Fibroblast of mammary gland (primary cell): ENCODE results near the gene TCF19.

Experiments used
- DNase-seq: peaks from one replicate; pipeline ENCODE4 v3.0.0-alpha.2; 2010; ENCODE audit warnings: low read depth
- H3K4me3 ChIP-seq: 2 replicates; pipeline ENCODE4 v1.5.1; 2011; ENCODE audit warnings: low read depth, mild to moderate bottlenecking, low read length, moderate library complexity; ENCODE audit not compliant: control insufficient read depth
- TF ChIP-seq, protein P1 (sequence below): conservative IDR thresholded peaks from 2 replicates; pipeline ENCODE4 v1.5.1; 2011; ENCODE audit warnings: low read depth, low read length, inconsistent platforms; ENCODE audit not compliant: control insufficient read depth, insufficient read depth

The TCF19 gene

DNA sequence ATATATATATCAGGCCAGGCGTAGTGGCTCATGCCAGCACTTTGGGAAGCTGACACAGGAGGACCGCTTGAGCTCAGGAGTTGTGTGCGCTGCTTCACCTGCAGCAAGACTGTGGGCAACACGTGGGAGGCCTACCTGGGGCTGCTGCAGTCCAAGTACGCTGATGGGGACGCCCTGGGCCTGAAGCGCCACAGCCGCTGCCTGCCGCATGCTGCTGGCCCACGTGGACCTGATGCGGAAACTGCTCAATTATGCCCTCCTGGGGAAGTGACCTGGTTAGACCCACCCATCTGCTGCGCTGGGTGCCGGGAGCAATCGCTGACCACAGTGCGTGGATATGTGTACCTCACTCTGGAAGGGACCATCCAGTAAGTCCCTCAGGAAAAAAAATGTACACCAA lies 17.7 kb upstream of the TCF19 start:
- TF ChIP-seq, protein P1, sequence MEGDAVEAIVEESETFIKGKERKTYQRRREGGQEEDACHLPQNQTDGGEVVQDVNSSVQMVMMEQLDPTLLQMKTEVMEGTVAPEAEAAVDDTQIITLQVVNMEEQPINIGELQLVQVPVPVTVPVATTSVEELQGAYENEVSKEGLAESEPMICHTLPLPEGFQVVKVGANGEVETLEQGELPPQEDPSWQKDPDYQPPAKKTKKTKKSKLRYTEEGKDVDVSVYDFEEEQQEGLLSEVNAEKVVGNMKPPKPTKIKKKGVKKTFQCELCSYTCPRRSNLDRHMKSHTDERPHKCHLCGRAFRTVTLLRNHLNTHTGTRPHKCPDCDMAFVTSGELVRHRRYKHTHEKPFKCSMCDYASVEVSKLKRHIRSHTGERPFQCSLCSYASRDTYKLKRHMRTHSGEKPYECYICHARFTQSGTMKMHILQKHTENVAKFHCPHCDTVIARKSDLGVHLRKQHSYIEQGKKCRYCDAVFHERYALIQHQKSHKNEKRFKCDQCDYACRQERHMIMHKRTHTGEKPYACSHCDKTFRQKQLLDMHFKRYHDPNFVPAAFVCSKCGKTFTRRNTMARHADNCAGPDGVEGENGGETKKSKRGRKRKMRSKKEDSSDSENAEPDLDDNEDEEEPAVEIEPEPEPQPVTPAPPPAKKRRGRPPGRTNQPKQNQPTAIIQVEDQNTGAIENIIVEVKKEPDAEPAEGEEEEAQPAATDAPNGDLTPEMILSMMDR, result no peak
- no peak overlapping the region for H3K4me3 ChIP-seq
- DNase-seq, result no peak

DNA sequence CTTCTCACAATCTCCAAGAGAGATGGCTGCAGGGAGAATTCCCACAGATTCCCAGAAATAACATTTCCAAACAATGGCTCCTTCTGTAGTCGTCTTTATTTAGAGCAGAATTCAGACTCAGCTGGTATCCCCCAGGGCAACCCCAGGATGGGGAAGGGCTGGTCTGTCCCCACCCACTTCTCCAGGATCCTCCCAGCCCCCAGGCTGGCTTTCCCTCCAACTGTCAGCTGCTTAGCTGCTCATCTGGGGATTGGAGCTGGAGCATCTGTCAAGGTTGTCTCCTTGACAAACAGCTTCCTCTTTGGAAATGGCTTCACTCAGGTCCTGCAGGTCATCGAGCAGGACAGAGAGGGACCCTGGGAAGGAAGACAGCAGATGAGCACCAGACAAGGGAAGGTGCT lies 16.0 kb upstream of the TCF19 start:
- TF ChIP-seq, protein P1, result no peak

DNA sequence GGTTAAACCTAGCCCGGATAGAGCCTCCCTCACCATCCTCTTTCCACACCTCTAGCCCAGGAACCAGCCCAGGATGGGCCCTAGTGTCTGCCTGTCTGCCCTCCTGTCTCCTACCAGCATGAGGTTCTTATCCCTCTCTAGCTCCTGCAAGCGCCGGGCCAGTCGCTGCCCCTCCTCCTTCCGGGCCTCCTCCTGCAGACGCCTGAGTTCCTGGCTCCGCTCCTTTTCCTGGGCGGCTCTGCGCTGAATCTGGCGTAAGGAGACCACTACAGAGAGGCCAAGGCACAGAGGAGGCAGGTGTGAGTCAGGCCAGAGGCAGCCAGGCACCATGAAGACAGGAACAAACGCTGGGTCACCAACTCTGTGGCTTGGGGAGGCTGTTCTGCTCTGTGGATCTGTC lies 15.2 kb upstream of the TCF19 start:
- TF ChIP-seq, protein P1, result no peak
- peak; percentile 73 for DNase-seq
- H3K4me3 ChIP-seq, result no peak overlapping the region

More for the DNA sequence above, 16.0 kb upstream of the TCF19 start:
- DNase-seq, result no peak
- H3K4me3 ChIP-seq, result no peak overlapping the region

DNA sequence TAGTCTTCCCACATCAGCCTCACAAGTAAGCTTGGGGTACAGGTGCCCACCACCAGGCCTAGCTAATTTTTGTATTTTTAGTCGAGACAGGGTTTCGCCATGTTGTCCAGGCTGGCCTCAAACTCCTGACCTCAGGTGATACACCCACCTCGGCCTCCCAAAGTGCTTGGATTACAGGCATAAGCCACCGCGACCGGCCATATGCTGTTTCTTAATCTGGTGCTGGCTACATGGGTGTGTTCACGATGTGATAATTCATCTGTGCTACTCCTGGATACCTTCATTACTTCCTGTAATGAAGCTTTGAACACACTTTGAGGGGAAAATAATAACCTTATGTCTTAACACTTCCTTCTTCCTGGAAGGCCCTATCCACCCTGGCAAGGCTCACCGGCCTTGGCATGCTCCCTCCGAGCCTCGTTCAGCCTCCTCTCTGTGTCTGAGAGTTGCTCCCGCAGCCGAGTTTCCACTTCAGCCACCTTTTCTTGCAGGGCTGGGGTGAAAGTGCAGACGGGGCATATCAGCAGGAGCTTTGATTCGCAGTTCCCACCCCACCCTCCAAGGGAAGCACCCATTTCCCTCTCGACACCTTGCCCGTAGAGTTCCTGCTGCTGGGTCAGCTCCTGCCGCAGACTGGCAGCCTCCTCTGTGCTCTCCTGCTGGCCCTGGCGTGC lies 14.0 kb upstream of the TCF19 start:
- DNase-seq, result no peak
- TF ChIP-seq, protein P1, result no peak
- no peak overlapping the region for H3K4me3 ChIP-seq

DNA sequence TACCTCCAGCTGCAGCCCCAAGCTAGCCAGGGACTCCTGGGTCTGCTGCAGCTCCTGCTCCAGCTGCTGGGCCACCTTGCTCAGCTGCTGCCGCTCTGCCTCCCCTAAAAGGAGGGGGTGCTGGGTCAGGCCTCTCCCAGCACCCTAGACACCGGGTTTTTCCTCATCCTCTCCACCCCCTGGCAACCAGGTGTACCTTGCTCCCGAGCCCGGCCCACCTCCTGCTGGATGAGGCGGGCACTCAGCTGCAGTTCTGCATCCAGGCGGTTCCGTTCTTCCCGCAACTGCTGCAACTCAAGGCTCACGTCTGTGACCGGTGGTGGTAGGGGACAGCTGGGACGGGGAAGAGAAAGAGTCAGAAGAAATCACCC lies 13.4 kb upstream of the TCF19 start:
- H3K4me3 ChIP-seq, result no peak overlapping the region
- TF ChIP-seq, protein P1, result no peak
- DNase-seq, result no peak

DNA sequence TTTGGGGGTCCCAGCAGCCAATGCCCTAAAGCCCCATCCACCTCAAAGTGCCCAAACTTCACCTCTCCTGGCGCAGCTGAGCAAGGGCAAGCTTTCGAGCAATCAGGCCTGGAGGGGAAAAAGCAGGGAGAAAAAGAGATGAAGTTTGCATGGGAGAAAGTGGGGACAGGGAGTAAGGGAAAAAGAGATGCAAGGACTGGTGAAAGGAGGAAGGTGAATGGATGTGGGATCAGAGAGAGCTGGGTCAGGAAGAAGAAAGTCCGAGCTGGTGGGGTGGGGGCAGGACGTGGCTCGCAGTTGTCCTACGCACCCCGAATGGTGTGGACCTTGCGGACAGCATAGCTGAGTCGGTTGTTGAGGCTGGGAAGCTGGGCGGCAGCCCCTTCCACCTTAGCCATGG lies 13.0 kb upstream of the TCF19 start:
- TF ChIP-seq, protein P1, result no peak
- no peak overlapping the region for H3K4me3 ChIP-seq
- no peak for DNase-seq
